AG08395 (cell line): Measurements from ENCODE around the gene TDRD10.
"Not testable (repeated sequence)": the region's sequence is repeated elsewhere in the genome, so short reads cannot be mapped to it uniquely, and the experiment has no call there.

Source experiments
- DNase-seq: peaks from one replicate; pipeline ENCODE4 v3.0.0; 2012; ENCODE audit warnings: mixed read lengths, low spot score

Gene TDRD10

GRCh38 chr1:154479764-154480421, 22.1 kb upstream of the TDRD10 start:
- peak; percentile 91 for DNase-seq

GRCh38 chr1:154481053-154481452, 21.0 kb upstream of the TDRD10 start:
- no peak for DNase-seq

GRCh38 chr1:154483941-154484803, 17.8 kb upstream of the TDRD10 start:
- DNase-seq, result no peak

GRCh38 chr1:154485106-154485505, 16.9 kb upstream of the TDRD10 start:
- no peak for DNase-seq

- DNase-seq, result no peak
Observed at GRCh38 chr1:154485910-154486496, 16.0 kb upstream of the TDRD10 start.

GRCh38 chr1:154486756-154487155, 15.3 kb upstream of the TDRD10 start:
- not testable (repeated sequence) for DNase-seq

GRCh38 chr1:154488922-154489321, 13.1 kb upstream of the TDRD10 start:
- no peak for DNase-seq

GRCh38 chr1:154489695-154490274, 12.2 kb upstream of the TDRD10 start:
- DNase-seq, result no peak

GRCh38 chr1:154490317-154490716, 11.7 kb upstream of the TDRD10 start:
- DNase-seq, result no peak

- DNase-seq, result no peak
Observed at GRCh38 chr1:154492115-154492514, 9.9 kb upstream of the TDRD10 start.

- no peak for DNase-seq
Observed at GRCh38 chr1:154493276-154493675, 8.7 kb upstream of the TDRD10 start.

GRCh38 chr1:154495496-154496273, 6.3 kb upstream of the TDRD10 start:
- no peak for DNase-seq

- DNase-seq, result no peak
Observed at GRCh38 chr1:154496383-154496782, 5.6 kb upstream of the TDRD10 start.

- no peak for DNase-seq
Observed at GRCh38 chr1:154497026-154497806, 4.8 kb upstream of the TDRD10 start.

- no peak for DNase-seq
Observed at GRCh38 chr1:154499446-154499845, 2.6 kb upstream of the TDRD10 start.

GRCh38 chr1:154500533-154500932, 1.5 kb upstream of the TDRD10 start:
- DNase-seq, result no peak

GRCh38 chr1:154501423-154502065, 475 bp upstream of the TDRD10 start:
- no peak for DNase-seq

- DNase-seq, result no peak
Observed at GRCh38 chr1:154502744-154503115, 711 bp downstream of the TDRD10 start.

- no peak for DNase-seq
Observed at GRCh38 chr1:154503898-154504297, 1.9 kb downstream of the TDRD10 start.

GRCh38 chr1:154512760-154513159, 10.7 kb downstream of the TDRD10 start:
- DNase-seq, result no peak
